ENCODE results near the gene SPATC1L.

The SPATC1L gene

DNA sequence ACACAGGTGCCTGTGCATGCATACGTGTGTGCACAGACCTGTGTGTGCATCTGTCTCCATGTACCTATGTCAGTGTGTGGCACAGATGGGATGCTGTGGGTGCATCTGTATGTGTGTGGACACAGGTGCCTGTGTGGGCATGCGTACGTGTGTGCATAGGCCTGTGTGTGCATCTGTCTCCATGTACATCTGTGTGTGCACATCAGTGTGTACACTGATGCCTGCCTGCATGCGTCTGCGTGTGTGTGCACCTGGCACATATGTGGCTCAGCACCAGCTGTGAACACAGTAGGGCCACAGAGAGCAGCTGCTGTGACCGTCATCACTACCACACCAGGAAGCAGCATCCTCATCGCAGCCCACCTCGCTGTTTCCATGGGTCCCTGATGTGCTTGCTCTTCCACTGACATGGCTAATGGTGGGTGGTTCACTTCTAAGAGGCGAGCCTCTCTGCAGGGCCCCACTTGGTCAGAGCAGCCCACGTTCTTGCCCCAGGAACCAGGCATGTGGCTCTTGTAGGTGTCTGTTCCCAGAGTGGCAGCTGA lies 9.6 kb upstream of the SPATC1L start:
- DNase-seq (ENCODE audit: extremely low read depth, low read depth) = no peak
- TF ChIP-seq, protein P1, sequence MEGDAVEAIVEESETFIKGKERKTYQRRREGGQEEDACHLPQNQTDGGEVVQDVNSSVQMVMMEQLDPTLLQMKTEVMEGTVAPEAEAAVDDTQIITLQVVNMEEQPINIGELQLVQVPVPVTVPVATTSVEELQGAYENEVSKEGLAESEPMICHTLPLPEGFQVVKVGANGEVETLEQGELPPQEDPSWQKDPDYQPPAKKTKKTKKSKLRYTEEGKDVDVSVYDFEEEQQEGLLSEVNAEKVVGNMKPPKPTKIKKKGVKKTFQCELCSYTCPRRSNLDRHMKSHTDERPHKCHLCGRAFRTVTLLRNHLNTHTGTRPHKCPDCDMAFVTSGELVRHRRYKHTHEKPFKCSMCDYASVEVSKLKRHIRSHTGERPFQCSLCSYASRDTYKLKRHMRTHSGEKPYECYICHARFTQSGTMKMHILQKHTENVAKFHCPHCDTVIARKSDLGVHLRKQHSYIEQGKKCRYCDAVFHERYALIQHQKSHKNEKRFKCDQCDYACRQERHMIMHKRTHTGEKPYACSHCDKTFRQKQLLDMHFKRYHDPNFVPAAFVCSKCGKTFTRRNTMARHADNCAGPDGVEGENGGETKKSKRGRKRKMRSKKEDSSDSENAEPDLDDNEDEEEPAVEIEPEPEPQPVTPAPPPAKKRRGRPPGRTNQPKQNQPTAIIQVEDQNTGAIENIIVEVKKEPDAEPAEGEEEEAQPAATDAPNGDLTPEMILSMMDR (IDR thresholded peaks at IDR 0.05; ENCODE audit: low read depth, low read length) = no peak

DNA sequence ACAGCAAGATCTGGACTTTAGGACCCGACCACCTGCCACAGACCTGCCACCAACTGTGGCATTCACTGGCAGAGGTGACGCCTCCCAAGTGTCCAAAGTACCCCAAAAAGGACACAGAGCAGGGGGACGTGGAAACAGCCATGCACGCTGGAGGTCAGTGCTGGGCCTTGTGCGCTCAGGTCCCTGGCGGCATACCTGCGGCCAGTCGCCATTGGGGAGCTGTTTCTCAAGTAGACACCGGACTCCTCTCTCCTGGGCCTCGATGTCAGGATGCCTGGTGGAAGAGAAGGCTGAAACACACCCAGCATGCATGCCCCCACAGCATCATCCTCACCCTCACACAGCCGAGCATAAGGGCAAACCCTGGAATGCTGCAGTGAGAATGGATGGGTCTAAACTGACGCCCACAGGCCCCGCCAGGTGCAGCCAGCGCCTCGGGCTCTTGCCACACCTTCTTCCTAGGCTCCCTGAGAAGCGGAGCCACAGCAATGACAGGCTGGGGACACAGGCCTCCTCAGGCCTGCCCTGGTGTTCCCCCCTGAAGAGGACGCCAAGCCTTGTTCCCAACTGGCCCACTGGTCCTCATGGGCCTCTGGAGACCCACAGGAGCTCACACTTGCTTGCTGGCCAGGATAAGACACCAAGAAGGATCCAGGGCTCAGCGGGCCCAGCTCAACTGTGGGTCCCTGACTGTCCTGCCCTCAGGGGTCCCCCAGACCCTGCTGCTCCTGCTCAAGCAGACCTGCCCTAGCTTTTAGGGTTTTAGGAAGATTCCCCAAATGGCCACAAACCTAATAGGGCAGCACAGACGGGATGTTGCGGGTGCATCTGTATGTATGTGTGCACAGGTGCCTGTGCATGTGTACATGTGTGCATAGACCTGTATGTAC lies 7.7 kb upstream of the SPATC1L start:
- DNase-seq (ENCODE audit: extremely low read depth, low read depth) = no peak
- TF ChIP-seq, protein P1 (IDR thresholded peaks at IDR 0.05; ENCODE audit: low read depth, low read length) = no peak

- DNase-seq (ENCODE audit: extremely low read depth, low read depth) = peak; percentile 43
- TF ChIP-seq, protein P1 (IDR thresholded peaks at IDR 0.05; ENCODE audit: low read depth, low read length) = no peak
These were observed 7.0 kb upstream of the SPATC1L start for GRCh38 chr21:46191257-46191685.

DNA sequence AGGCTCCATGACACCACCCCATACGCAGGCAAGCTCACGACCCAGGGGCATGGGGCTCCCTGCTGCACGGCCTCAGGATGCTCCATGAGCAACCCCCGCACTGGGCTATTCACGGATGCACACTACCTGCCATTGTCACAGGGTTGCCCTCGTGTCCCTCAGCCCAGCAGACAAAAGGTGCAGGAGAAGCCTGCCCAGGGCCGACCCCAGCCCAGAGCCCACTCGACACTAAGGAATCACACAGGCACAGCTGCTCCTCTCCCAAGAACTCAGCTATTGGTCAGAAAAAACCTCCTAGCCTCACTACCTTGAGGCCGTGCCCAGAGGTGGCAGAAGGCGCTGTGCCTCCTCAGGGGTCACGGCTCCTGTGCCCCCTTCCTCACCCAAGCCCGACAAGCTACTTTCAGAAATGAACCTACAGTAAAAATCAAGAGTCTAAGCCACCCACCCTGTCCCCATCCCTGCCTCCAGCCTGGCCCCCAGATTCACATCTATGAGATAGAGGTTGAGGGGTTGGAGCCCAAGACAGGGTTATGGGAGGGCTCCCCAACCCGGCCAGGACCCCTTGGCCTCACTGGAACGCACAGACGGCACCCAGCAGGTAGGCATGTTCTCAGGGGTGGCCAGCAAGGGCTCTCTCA lies 6.4 kb upstream of the SPATC1L start:
- TF ChIP-seq, protein P1 (IDR thresholded peaks at IDR 0.05; ENCODE audit: low read depth, low read length) = no peak
- DNase-seq (ENCODE audit: extremely low read depth, low read depth) = no peak

DNA sequence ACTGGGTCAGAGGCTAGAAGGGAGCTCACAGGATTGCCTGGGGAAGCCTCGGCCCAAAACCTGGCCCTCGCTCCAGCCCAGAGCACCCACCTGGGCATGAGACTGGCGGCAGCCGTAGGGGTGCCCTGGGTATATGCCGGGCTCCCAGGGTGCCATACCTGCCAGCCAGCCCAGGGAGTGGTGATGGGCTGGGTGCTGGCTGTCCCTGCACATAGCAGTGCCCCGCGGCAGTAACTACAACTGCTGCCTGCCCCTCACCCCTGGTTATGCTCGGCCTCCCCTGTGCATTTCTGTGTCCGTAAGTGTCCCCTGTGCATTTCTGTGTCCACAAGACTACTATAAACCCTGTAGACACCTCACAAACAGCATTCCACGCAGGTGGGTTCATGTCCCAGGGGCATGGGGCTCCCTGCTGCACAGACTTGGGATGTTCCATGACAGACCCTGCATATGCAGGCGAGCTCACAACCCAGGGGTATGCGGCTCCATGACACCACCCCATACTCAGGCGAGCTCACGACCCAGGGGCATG lies 5.8 kb upstream of the SPATC1L start:
- no peak for DNase-seq (ENCODE audit: extremely low read depth, low read depth)
- TF ChIP-seq, protein P1 (IDR thresholded peaks at IDR 0.05; ENCODE audit: low read depth, low read length) = no peak

GRCh38 chr21:46189213-46189958 lies 5.1 kb upstream of the SPATC1L start:
- no peak for DNase-seq (ENCODE audit: extremely low read depth, low read depth)
- TF ChIP-seq, protein P1 (IDR thresholded peaks at IDR 0.05; ENCODE audit: low read depth, low read length) = no peak
